GM12878 (cell line): ENCODE results near the gene GLOD5. TPM values are rescaled to one million over a fixed set of nuclear protein-coding genes. Genes with fewer than 3 reads are reported as not detected.

Experiments
- GATAD2B ChIP-seq: fragments of 450-650 bp; conservative IDR thresholded peaks from 2 replicates; pipeline ENCODE4 v1.6.1; 2017; ENCODE audit warnings: low read depth, mild to moderate bottlenecking, moderate library complexity
- HDAC2 ChIP-seq: fragments of 200-600 bp; sonication (generic); IDR thresholded peaks from 2 replicates; pipeline ENCODE4 v1.6.1; 2017
- NKRF ChIP-seq: fragments of 450-650 bp; conservative IDR thresholded peaks from 2 replicates; pipeline ENCODE4 v1.6.1; 2017; ENCODE audit warnings: mild to moderate bottlenecking, moderate library complexity
- PML ChIP-seq: IDR thresholded peaks from 2 replicates; pipeline ENCODE4 v1.6.1; 2012; ENCODE audit warnings: low read length, inconsistent platforms
- SMC3 ChIP-seq: IDR thresholded peaks from 2 replicates; pipeline ENCODE4 v1.6.1; 2011; ENCODE audit warnings: low read length, improper control_type of control experiment, borderline replicate concordance
- ZBTB11 ChIP-seq: fragments of 450-650 bp; formaldehyde crosslinking; IDR thresholded peaks from 2 replicates; pipeline ENCODE4 v1.5.0; 2022; ENCODE audit warnings: mild to moderate bottlenecking, missing genetic modification characterization
- polyA plus RNA-seq, 11 experiments: library from polyadenylated mRNA; depleted of rRNA in 4 of 11; unstranded in 6 of 11; stranded (reverse) in 5 of 11; fragments of >200 nt; fragmentation: Nextera tagmentation in 4 of 11; fragmentation: Illumina TruSeq in 1 of 11; extraction: Ambion mirVana in 4 of 11; extraction: Trizol in 1 of 11; gene quantifications; 1 replicate in 1 of 11; 2 replicates in 10 of 11; pipeline versions ENCODE4 v1.2.1 to v1.2.3, GENCODE V29; 2011 to 2016; ENCODE audit warnings: inconsistent platforms in 2 of 11, missing spikeins in 2 of 11, low read depth in 1 of 11
- total RNA-seq, 4 experiments: library from RNA; depleted of rRNA in 3 of 4; stranded (reverse); fragments of >200 nt in 3 of 4; fragmentation: Illumina TruSeq in 1 of 4; extraction: Trizol in 1 of 4; gene quantifications; 2 replicates each; pipeline versions ENCODE4 v1.2.1 to v1.2.3, GENCODE V29; 2013 to 2021

The GLOD5 gene
- total and polyA plus RNA-seq, 10 of the 15 experiments (the other 5 are each of a cell fraction or from before 2014, with no cell fraction given) = not detected

GRCh38 chrX:48800574-48801279, 39.2 kb downstream of the GLOD5 start (continued):
- TF ChIP-seq ZBTB11 (CRISPR knock-in tag) (no peak), PML (peak; percentile 62; the same call in 1 of the 2 replicates), SMC3 (no peak), HDAC2 (no peak), NKRF (no peak), GATAD2B (no peak)
